GM19397 (cell line): ENCODE data around the gene ZBTB45.

Experiments used
- ATAC-seq: cut with Tn5 transposase; IDR thresholded peaks from one replicate; pipeline ENCODE4 v1.9.1; 2021; ENCODE audit warnings: mild to moderate bottlenecking, moderate library complexity; ENCODE audit not compliant: unreplicated experiment

Gene ZBTB45

DNA sequence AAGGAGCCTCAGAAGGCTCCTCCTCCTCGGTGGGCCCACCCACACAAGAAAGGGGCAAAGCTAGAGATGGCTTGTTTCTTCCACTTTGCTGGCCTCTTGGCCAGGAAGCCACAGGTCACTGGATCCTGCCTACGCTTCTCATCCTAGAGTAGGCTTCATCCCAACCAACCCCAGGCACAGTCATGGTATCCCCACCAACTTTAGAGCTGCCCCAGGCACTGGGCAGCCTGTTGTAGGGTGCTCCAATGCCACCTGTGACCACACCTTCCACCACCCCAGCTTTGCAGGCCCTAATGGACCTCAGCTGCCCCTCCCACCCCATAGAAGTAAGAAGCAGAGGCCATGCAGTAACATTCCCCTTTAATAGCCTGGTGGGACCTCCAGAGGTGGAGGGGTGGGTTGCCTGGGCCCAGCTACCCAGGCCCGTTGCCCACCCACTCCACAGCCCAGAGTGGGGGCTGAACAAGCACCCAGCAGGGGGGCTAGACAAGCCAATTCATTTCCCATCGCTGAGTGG, 35.8 kb upstream of the ZBTB45 start:
- ATAC-seq: no peak

- ATAC-seq: peak; percentile 25
These were observed 35.1 kb upstream of the ZBTB45 start, which contains the start of gene CHMP2A for GRCh38 chr19:58554494-58555368. Gene CHMP2A, minus strand, starts transcription at chr19:58555105. Its CDS starts 893 bp downstream, at chr19:58554212.

DNA sequence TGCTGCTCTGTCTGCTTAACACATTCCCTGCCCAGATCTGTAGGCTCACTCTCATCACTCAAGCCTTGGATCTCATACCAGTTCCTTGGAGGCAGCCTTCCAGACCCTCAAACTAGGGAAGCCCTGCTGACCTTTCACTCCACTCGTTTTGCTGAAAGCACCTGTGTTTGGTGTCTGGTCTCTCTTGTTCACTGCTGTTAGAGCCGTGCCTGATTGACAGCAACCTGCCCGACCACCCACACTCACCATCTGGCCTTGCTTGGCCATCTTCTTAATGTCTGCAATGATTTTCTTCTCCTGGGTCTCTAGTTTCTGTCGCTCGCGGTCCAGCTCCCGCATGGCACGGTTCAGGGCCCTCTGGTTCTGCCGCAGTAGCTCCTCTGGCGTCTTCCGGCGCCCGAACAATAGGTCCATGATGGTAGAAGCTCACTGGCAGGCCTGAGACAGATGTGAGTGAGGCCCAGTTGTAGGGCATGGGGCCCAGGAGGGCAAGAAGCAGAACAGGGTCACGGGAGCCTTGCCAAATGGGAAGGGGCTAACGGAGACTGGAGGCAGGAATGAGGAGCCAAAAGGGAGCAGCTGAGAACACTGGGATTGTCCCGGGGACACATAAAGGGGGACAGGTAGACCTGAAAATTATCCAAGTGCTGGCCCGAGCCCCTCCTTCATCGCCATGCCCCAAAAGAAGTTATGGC, 34.3 kb upstream of the ZBTB45 start:
- ATAC-seq: no peak

GRCh38 chr19:58552655-58553054, 33.0 kb upstream of the ZBTB45 start:
- no peak for ATAC-seq

DNA sequence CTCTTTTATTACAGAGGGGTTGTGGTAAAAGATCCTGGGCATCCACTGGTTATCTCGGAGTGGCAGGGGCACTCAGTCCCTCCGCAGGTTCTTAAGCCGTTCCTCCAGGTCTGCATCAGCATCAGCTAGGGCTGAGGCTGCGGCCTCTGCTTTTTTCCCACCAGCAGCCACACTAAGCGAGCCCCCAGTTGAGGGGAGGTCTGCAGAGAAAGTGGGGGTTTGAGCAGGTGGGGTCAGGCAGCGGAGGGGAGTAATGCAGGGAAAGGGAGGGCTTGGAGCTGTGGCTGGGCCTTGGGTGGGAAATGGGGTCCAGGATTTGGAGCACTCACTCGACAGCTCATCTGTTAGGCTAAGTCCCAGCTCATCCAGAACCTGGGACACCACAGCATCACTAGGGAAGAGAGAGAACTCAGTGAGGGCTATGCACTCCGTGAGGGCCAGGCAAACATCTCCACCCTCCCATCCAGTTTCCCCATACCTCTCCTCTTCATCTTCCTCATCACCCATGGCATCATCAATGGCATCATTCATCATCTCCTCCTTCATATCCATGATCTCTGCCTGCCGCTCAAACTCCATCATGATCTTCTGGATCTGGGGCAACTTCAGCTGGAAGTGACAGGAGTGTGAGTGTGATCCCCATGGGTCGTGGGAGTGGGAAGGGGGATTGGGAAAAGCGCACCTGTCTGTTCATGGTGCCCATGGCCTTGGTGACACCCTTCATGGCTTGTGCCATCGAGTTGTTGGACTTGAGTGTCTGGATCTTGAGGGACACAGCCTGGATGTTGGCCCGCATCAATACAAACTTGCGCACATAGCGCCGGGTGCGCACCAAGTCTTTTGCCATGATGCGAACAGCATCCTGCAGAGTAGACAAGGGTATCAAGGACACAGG, 32.2 kb upstream of the ZBTB45 start:
- no peak for ATAC-seq

- no peak for ATAC-seq
These were observed 31.5 kb upstream of the ZBTB45 start for GRCh38 chr19:58551123-58551497.

DNA sequence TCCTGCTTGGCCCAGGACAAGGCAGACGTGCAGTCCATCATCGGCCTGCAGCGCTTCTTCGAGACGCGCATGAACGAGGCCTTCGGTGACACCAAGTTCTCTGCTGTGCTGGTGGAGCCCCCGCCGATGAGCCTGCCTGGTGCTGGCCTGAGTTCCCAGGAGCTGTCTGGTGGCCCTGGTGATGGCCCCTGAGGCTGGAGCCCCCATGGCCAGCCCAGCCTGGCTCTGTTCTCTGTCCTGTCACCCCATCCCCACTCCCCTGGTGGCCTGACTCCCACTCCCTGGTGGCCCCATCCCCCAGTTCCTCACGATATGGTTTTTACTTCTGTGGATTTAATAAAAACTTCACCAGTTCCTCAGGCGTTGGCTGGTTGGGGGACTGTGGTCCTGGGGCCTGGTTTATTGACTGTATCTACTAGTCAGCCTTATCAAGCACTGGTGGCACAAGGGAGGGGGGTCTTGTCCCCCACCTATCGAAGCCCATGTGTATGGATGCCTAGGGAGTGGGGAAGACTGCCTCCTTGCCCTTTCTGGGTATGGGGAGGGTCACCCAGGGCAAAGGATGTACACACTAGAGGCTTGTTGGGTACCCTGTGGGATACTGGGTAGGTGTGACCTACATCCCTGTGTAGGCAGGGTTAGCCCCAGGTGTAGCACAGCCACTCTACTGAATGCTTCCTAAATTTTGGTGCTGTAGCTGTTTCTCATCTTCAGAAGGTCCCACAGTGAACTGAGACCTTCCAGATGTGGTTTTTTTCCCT, 30.9 kb upstream of the ZBTB45 start:
- no peak for ATAC-seq

DNA sequence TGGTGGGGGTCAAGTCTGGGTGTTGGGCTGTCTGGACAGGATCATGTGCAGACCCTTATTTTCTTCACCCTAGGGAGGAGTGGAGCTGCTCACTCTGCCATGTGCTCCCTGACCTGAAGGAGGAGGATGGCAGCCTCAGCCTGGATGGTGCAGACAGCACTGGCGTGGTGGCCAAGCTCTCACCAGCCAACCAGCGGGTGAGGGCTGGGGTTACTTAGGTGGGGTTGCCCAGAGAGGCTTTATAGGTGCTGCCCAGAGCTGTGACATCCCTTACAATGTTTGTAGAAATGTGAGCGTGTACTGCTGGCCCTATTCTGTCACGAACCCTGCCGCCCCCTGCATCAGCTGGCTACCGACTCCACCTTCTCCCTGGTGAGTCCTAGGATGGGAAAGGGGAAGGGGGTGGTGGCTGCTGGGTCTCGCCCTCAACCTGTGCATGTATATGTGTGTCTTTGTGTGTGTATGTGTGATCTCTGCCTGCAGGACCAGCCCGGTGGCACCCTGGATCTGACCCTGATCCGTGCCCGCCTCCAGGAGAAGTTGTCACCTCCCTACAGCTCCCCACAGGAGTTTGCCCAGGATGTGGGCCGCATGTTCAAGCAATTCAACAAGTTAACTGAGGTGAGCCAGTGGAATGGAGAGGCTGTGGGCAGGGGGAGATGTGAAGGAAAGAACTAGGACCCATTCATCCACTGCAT, 30.2 kb upstream of the ZBTB45 start:
- ATAC-seq: no peak

- ATAC-seq: no peak
These were observed 29.5 kb upstream of the ZBTB45 start for GRCh38 chr19:58548859-58549663.

- no peak for ATAC-seq
These were observed 28.0 kb upstream of the ZBTB45 start for GRCh38 chr19:58547323-58548312.

GRCh38 chr19:58546019-58546530, 26.5 kb upstream of the ZBTB45 start:
- ATAC-seq: no peak

DNA sequence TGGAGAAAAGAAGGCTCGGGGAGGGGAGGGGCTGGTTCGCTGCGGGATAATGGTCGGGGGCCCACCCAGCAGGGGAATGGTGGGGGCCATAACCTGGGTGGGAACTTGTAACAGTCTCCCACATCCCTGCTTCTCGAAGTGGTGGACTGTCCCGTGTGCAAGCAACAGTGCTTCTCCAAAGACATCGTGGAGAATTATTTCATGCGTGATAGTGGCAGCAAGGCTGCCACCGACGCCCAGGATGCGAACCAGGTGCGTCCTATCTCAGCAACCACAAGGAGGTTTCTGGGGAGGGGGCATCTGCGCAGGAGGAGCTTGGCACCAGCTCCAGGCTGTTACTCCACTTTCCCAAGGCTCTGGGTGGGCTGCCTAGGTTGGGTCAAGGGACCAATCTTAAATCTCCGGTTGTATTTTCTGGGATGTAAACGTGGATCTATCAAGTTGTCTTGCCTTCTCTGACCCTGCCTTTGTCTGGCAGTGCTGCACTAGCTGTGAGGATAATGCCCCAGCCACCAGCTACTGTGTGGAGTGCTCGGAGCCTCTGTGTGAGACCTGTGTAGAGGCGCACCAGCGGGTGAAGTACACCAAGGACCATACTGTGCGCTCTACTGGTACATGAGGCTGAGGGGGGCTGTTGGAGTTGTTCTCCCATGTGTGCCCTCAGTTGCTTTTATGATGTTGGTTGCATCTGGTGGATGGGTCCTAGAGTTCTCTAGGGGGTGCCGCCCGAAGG, 25.8 kb upstream of the ZBTB45 start:
- no peak for ATAC-seq

GRCh38 chr19:58544591-58545285, 25.1 kb upstream of the ZBTB45 start:
- ATAC-seq: peak; percentile 58

- peak; percentile 79 for ATAC-seq
These were observed 24.4 kb upstream of the ZBTB45 start, which contains the start of gene TRIM28 for GRCh38 chr19:58543826-58544590. Gene TRIM28, plus strand, starts transcription at chr19:58544064. Its CDS starts 694 bp downstream, at chr19:58544758.
